HS-27A (cell line): ENCODE results near the gene NOL4L.
"Not testable (repeated sequence)": the region's sequence is repeated elsewhere in the genome, so short reads cannot be mapped to it uniquely, and the experiment has no call there.

Source experiments
- DNase-seq: peaks from one replicate; pipeline ENCODE4 v3.0.0-alpha.2; 2012; ENCODE audit warnings: low read depth, missing footprints

NOL4L gene

DNA sequence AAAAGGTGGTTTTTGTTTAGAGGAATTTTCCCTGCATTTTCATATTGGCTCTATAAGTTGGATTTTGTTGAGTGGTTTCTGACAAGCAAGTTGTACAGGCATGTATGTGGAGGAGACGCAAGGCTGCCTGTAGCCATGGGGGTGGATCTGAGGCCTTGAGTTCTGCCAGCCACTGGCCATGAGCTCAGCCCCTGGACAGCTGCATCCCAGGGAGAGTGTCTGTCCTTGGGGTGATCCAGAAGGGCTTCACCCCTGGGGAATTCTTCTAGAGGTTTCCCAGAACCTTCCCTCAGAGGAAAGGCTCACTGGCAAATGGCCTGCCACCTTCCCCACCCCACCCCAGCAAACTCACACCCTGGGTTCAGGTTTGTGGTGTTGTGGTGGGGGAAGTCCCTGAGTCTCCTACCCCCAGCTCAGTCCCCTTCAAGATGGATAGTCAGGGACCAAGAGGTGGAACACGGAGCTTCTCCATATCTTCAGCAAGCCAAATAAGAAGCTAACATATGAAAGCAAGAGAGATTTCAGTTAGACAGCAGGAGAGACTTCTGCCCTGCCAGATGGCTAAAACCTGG is 11.6 kb upstream of the NOL4L start:
- DNase-seq: no peak

DNA sequence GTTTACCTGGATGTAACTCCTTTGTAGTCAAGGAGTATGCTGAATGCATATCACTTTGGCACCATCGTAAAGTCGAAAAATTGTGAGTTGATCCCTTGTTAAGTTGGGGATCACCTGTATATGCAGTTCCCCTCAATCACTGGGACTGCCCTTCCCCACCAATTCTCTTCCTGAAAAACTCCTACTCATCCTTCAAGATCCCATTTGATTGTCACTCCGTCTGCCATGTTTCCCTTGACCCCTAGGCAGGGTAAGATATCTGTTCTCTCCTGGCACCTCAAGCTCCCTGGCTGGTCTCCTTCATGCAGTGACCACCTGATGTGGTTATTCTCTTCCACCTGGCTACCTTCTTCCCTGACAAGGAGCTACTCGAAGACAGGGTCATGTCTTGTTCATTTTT is 10.0 kb upstream of the NOL4L start:
- no peak for DNase-seq

DNA sequence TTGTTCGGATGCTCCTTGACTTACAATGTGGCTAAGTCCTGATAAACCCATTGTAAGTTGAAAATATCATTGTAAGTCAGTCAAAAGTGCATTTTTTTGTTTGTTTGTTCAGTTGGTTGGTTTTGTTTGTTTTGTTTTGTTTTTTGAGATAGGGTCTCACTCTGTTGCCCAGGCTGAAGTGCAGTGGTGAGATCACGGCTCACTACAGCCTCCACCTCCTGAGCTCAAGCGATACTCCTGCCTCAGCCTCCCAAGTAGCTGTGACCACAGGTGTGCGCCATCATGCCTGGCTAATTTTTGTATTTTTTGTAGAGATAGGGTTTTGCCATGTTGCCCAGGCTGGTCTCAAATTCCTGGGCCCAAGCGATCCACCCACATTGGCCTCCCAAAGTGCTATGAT is 9.5 kb upstream of the NOL4L start:
- DNase-seq: not testable (repeated sequence)

DNA sequence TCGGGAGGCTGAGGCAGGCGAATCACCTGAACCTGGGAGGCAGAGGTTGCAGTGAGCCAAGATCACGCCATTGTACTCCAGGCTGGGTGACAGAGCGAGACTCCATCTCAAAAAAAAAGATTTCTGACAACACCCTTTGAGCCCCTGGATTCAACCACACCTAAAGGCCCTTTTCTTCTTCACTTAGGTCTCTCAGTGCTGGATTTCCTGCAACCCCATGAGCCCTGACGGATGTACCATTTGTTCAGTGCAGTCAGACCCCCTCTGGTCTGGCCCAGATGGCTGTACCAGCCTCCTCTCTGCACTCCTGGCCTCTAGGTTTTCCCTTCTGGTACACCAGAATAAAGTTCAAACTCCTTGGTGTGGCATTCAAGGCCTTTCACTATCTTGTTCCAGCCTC is 9.1 kb upstream of the NOL4L start:
- DNase-seq: no peak

DNA sequence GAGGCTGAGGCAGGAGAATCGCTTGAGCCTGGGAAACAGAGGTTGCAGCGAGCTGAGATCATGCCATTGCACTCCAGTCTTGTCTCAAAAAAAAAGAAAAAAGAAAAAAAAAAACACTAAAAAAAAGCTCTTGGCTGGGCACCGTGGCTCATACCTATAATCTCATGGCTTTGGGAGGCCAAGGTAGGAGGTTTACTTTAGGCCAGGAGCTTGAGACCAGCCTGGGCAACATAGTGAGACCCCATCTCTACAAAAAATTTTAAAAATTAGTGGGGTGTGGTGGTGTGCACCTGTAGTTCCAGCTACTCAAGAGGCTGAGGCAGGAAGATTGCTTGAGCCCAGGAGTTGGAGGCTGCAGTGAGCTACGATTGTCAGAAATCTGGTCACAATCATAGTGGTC is 7.5 kb upstream of the NOL4L start:
- DNase-seq: not testable (repeated sequence)

DNA sequence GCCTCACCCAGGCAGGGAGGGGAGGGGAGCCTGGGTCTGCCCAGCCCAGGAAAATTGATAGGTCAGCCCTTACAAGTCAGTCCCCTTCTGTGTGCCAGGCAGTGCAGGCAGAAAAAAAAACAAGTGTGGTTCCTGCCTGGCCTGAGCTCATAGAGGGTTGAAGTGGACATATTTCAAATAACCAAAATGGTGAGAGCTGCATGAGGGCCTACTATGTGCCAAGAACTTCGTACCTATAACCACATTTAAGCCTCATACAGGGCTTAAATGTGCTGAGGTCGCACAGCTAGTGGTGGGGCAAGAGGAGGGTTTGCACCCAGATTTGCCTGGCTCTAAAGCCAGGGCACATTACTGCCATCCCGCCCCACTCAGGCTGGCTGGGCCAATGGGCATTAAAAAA is 6.9 kb upstream of the NOL4L start:
- DNase-seq: no peak

DNA sequence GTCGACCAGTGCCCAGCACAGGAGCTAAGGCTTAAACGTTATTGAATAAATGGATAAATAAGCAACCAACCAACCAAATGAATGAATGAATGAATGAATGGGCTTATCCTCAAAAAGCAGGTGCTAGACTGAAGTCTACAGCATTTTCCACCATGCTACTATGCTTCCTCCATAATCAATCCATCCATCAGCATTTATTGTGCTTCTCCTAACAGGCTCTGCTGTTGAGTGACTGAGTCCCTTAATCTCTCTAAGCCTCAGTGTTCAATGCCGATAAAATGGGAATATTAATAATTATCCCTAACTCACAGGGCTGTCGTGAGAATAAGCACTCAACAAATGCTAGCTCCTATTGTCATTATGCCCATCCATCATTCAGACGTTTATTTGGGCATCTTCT is 4.6 kb upstream of the NOL4L start:
- DNase-seq: no peak

DNA sequence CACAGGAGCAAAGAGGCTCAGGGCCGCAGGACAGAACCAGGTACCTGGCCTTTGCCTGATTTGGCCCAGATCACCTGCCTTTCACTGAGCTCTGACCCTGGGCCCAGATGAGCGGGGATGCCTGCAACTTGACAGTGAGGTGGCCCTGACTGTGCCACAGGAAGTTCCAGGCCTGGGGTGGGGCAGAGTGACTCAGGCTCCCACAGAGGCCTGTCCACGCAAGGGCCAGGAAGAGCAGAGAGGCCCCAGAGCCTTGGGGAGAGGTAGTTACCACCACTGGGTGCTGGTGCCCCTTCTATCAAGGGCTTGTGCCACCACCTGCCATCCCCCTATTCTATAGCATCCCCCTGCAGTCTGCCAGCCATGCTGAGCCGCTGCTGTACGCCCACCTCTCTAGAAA is 4.1 kb upstream of the NOL4L start:
- peak; percentile 48 for DNase-seq

DNA sequence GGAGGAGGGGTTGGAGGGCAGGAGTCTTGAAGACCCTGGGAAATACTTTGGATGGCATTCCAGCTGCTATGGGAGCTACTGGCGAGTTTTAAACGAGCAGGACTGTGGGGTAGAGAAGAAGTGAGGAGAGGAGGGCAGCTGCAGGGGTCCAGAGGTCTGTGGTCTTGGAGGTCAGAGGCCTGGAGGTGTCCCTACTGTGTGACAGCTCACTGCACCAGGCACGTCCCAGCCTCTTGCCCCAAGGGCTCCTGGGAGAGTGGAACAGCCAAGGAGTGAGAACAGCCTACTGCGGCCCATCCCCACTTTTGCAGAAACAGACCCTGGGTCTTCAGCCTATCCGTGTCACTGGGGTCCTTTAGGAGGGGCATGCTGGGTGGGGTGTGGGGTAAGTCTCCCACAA is 2.9 kb upstream of the NOL4L start:
- no peak for DNase-seq

DNA sequence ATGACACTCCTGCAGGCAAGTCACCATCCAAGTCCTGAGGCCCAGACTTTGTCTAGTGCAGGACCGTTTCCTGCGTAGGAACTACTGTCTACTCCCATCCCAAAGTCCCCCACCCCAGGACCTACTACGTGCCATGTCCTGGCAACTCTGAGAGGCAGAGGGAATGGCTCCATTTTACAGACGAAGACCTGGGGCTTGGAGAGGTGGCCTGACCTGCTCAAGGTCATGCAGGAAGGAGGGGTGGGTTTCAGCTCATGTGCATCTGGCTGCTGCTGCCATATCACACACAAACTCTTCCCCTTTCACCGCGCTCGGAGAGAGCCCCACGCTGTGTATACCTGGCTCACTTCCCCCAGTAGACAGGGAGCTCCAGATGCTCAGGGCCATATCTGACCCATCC is 1.2 kb upstream of the NOL4L start:
- DNase-seq: no peak

DNA sequence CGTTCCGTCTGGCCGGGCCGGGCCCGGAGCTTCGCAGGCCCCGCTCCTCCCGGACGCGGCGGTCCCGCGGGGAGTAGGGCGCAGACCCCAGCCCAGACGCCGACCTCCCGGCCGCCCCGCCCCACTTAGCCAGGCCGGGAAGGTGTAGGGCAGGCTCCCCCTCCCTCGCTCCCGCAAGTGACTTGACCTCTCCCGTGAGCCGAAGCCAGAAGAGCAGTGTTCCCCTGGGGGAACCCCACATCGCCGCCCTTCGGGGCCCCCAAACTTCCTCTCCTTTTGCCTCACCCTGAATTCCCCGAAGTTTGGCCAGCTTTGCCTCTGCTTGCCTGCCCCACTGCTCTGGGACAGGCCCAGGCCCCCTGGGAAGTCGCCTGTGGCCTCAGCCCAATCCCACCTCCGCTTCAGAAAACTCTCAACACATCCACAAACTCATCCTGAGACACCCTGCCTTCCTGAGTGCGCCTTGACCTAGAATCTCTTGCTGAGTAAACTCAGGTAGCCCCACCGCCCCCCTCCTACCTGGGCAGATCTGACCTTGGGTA is 524 bp upstream of the NOL4L start:
- no peak for DNase-seq

DNA sequence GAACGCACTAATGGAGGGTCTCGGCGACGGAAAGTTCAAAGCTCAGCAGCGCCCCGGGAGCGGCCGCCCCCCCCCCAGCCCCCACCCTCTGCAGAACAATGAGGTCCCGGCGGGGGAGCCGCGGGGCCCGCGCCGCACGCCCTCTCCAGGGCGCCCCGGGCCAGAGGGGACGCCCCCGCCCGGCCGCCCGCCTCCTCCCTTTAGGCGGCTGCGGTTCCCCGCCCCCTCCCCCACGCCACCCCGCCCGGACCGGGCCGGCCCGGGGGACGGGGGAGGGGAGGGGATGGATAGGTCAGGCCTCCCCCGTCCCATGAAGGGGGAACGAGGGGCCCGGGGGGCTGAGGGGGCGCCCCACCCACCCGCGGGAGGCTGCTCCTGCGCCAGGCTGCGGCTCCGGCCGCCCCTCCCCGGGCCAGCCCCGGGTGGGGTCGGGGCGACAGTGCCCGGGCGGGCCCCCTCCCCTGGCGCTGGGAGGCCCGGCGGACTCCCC is 1.5 kb downstream of the NOL4L start:
- DNase-seq: no peak

DNA sequence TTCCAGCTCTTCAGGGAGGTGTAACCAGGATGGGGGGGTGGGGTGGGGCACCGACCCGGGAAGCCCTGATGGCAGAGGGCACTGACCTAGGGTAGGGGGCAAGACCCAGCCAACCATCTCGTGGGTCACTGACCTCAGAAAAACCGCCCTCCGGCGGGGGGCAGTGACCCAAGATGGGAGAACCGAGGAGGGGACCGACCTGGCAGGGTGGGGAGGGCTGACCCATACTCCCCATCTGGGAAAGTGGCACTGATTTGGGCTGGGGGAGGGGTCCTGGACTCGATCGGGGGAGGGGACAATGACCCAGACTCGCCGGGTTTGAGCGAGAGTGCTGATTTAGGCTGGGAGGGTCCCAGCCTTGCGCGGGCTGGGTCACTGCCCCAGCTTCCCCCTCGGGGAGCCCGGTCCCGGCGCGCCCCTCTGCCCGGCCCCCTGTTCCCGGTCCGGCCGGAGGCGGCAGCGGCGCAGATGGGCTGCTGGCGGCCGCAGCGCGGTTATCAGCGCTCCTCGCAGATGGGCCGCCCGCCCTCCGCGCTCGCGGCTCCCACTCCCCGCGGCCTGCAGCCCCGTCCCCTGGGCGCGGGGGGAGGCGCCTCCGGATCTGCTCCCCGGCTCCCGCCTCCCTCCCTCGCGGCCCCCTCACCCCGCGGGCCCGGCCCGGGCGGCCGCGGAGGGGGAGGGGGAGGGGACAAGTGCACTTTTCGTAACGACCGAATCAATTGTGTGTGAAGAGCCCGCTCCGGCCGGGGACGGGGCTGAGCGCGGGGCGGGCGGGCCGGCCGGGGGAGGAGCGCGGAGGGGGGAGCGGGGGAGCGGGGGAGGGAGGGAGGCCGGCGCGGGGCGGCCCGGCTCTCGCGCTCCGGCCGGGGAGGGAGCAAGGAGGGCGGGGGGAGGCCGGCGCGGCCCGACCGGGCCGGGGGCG is 2.2 kb downstream of the NOL4L start:
- DNase-seq: no peak

DNA sequence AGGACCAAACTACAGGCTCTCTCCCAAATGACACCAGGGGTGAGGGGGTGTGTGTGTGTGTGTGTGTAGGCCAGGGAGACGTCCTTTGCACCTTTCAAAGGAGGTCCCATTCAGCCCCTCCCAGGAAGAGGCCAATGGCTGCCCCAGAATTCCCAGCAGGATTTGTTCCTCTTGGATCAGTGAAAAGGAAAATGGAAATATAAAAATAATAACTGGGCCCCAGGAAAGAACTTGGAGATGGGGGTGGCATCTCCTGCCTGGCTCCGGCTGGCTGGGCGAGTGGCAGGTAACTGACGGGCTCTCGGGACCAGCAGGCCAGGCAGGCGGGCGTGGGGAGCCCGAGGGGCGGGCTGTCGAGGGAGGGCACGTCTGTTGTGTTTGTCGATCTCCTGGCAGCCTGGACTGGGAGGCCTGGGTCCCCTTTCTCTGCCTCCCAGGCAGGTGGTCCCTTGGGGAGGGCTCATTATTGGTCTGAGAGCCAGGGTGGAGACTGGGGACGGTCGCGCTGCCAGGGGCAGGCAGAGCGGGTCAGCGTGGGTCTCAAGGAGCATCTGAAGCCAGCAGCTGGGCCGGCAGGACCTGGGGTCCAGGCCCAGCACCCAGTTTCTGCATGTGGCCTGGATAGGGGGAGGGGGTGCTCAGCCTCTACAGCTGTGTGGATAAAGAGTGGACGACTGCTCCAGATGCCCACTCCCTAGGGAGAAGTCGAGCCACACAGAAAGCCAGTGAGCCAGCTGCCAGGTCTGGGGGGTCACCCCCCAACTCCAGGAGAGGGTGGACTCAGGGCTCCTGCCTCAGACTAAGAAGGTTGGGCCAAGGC is 3.1 kb downstream of the NOL4L start:
- no peak for DNase-seq

DNA sequence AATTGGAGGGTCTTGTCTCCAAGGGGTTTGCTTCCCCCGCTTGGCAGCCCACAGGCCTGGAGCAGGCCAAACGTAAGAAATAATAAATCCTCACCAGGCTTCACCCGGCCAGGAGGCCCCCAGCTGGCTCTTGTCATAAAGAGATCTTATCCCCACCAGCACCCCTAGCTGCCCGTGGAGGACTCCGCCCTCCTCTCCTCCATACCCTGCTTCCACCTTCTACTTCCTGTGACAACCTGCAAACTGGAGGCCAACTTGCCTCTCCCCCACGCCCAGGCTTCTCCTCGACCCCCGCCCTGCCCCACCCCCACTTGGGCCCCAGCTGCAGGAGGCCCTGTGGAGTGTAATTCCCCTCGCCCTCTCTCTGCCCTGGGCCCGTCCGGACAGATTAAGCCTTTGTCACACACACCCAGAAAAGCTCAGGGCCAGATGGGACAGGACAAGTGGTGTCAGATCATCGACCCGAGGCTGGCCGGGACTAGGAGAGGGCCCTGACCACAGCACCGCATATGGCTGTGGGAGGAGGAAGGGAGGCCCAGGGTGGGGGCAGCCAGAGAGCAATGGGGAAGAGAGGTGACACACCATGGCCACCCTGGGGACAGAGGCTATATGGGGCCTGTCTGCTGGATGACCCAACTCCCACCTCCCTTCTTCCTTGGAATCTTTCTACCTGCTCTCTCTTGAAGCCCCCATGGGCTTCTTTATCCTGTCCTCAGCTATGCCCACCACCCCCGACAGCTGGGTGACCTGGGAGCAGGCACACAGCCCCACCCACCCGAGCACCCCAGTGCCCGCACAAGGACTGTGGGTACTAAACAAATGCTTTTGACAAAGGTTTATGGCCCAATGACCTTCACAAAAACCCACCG is 3.9 kb downstream of the NOL4L start:
- no peak for DNase-seq

DNA sequence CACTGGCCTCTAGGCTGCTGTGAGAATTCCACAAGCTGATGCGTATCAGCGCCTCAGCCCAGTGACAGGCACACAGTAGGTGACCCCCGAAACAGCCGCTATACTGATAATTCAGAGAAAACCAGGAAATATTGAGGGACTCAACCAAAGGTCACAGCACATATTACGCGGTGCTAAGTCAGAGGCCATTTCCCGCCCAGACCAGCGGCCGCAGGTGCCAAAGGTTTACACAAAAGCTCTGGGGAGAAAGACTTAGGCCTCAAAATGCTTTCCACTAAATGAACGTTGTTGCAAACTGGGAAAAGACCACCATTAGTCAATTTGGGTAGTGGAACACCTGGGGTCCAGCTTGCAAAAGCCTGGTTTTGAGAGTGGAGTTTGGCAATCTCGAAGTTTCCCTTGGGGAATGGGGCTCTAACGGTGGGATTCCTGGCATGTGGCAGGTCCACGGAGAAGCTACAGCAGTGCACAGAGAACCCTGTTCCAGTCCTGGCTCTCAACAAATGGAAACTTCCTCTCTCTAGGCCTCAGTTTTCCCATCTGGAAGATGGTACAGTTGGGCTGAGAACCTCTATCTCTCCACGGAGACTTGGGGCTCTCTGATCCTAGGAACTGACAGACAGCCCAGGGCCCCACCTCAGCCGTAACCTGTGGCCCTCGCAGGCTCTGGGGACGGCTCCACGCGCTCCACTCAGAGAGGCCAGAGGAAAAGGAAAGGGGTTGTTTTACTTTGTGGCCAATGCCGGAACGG is 4.7 kb downstream of the NOL4L start:
- DNase-seq: no peak

DNA sequence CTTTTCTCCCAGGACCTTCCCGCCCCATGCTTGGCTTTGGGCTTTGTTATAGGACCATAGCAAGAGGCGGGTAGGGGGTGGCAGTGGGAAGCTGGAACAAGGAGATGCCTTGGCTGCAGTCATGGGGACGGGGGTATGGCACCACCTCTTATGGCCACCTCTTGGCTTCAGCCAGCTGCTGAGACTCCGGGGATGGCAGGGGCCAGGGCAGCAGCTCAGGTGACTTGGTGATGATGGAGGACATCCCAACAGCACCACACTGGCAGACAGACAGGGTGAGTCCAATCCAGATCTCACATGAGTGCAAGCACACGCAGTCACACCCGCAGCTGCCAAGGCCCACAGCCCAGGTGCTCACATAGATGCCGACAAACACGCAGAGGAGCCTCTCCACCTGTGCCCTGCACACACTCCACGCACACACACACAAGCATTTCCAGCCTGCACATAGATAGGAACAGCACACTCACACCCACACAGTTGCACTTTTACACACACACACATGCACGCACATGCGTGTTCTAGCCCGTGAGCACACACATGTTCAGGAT is 6.2 kb downstream of the NOL4L start:
- no peak for DNase-seq

DNA sequence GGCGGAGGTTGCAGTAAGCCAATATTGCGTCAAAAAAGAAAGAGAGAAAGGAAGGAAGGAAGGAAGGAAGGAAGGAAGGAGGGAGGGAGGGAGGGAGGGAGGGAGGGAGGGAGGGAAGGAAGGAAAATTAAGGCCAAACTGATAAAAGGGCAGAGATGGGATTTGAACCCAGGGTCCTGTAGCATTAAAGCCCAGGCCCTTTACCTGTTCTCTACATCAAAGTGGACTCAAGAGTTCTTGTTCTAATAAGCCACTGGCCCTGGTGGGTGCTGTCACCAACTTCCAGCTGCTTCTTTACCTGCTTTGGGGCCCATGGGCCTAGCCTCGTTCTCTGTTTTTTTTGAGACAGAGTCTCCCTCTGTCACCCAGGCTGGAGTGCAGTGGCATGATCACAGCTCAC is 7.1 kb downstream of the NOL4L start:
- DNase-seq: not testable (repeated sequence)

DNA sequence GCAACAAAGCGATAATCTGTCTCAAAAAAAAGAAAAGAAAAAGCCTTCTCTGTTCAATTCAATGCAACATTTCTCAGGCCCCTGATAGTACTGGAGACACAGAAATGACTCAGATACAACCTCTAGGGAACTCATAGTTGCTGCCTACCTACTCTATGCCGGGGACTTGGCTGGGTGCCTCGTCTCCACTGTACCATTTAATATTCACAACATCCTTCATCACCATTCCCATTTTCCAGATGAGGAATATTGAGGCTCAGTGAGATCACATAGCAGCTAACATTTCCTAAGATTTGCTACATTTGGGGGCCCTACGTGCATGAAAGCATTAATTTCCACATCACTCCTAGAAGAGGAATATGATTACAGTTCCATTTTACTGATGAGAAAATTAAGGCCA is 7.5 kb downstream of the NOL4L start:
- no peak for DNase-seq

DNA sequence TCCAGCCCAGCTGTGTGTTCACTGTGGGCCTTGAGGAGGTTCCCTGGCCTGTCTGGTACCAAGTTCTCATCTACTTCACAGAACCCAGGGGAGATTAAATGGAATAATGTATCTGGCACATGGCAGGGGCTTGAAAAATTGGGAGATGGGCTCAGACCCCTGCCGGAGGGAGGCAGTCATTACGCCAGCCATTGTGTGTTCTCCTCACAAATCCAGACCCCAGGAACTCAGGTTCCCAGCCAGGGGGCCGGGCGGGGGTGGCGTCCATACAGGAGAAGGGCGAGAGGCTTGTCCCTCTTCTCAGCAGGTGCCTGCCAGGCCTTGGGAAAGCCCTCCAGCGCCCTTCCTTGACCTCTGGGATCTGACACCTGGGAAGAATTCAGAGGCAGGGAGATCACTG is 8.1 kb downstream of the NOL4L start:
- no peak for DNase-seq
